Measurements from ENCODE around the gene ERC2.

ERC2 gene

GRCh38 chr3:55579496-55579895, 888.8 kb downstream of the ERC2 start:
- peak overlapping the region; percentile 40 for H3K27ac ChIP-seq (ENCODE audit: low read depth, low read length)
- H3K4me3 ChIP-seq (ENCODE audit: low read length): no peak overlapping the region

GRCh38 chr3:55576621-55577388, 891.5 kb downstream of the ERC2 start:
- no peak overlapping the region for H3K27ac ChIP-seq (ENCODE audit: low read depth, low read length)
- H3K27me3 ChIP-seq (ENCODE audit: control insufficient read depth, insufficient read depth, low read length): no peaks in the 10 kb centered on the region
- H3K4me1 ChIP-seq (ENCODE audit: control insufficient read depth, insufficient read depth, low read length): peaks cover 22% of the 10 kb centered on the region
- H3K9ac ChIP-seq (ENCODE audit: low read length): no peak overlapping the region
- H3K36me3 ChIP-seq (ENCODE audit: control insufficient read depth, insufficient read depth, low read length): no peaks in the 10 kb centered on the region
- H3K4me3 ChIP-seq (ENCODE audit: low read length): no peak overlapping the region

More at GRCh38 chr3:55579496-55579895, 888.8 kb downstream of the ERC2 start:
- no peaks in the 10 kb centered on the region for H3K36me3 ChIP-seq (ENCODE audit: control insufficient read depth, insufficient read depth, low read length)
- no peaks in the 10 kb centered on the region for H3K27me3 ChIP-seq (ENCODE audit: control insufficient read depth, insufficient read depth, low read length)
- H3K9ac ChIP-seq (ENCODE audit: low read length): no peak overlapping the region
- peaks cover 10% of the 10 kb centered on the region for H3K4me1 ChIP-seq (ENCODE audit: control insufficient read depth, insufficient read depth, low read length)

GRCh38 chr3:55574671-55575070, 893.6 kb downstream of the ERC2 start:
- H3K36me3 ChIP-seq (ENCODE audit: control insufficient read depth, insufficient read depth, low read length): no peaks in the 10 kb centered on the region
- H3K4me1 ChIP-seq (ENCODE audit: control insufficient read depth, insufficient read depth, low read length): peaks cover 25% of the 10 kb centered on the region
- H3K4me3 ChIP-seq (ENCODE audit: low read length): no peak overlapping the region

GRCh38 chr3:55572816-55573215, 895.5 kb downstream of the ERC2 start:
- H3K36me3 ChIP-seq (ENCODE audit: control insufficient read depth, insufficient read depth, low read length): no peaks in the 10 kb centered on the region
- no peak overlapping the region for H3K4me3 ChIP-seq (ENCODE audit: low read length)
- no peaks in the 10 kb centered on the region for H3K27me3 ChIP-seq (ENCODE audit: control insufficient read depth, insufficient read depth, low read length)
- peaks cover 19% of the 10 kb centered on the region for H3K4me1 ChIP-seq (ENCODE audit: control insufficient read depth, insufficient read depth, low read length)
- no peak overlapping the region for H3K9ac ChIP-seq (ENCODE audit: low read length)
- no peak overlapping the region for H3K27ac ChIP-seq (ENCODE audit: low read depth, low read length)

More at GRCh38 chr3:55574671-55575070, 893.6 kb downstream of the ERC2 start:
- H3K27ac ChIP-seq (ENCODE audit: low read depth, low read length): no peak overlapping the region
- H3K27me3 ChIP-seq (ENCODE audit: control insufficient read depth, insufficient read depth, low read length): no peaks in the 10 kb centered on the region
- no peak overlapping the region for H3K9ac ChIP-seq (ENCODE audit: low read length)

GRCh38 chr3:55571913-55572312, 896.4 kb downstream of the ERC2 start:
- no peak overlapping the region for H3K9ac ChIP-seq (ENCODE audit: low read length)
- H3K4me3 ChIP-seq (ENCODE audit: low read length): peak overlapping the region; percentile 29
- peaks cover 19% of the 10 kb centered on the region for H3K4me1 ChIP-seq (ENCODE audit: control insufficient read depth, insufficient read depth, low read length)
- peak overlapping the region; percentile 11 for H3K27ac ChIP-seq (ENCODE audit: low read depth, low read length)
- H3K27me3 ChIP-seq (ENCODE audit: control insufficient read depth, insufficient read depth, low read length): no peaks in the 10 kb centered on the region
- no peaks in the 10 kb centered on the region for H3K36me3 ChIP-seq (ENCODE audit: control insufficient read depth, insufficient read depth, low read length)

- H3K4me3 ChIP-seq (ENCODE audit: low read length): no peak overlapping the region
- no peaks in the 10 kb centered on the region for H3K27me3 ChIP-seq (ENCODE audit: control insufficient read depth, insufficient read depth, low read length)
- H3K4me1 ChIP-seq (ENCODE audit: control insufficient read depth, insufficient read depth, low read length): peaks cover 19% of the 10 kb centered on the region
- no peak overlapping the region for H3K9ac ChIP-seq (ENCODE audit: low read length)
- H3K27ac ChIP-seq (ENCODE audit: low read depth, low read length): peak overlapping the region; percentile 38
- no peaks in the 10 kb centered on the region for H3K36me3 ChIP-seq (ENCODE audit: control insufficient read depth, insufficient read depth, low read length)
These were observed 897.0 kb downstream of the ERC2 start for GRCh38 chr3:55571216-55571813.

GRCh38 chr3:55570271-55570711, 898.0 kb downstream of the ERC2 start:
- Histone ChIP-seq H3K36me3 (ENCODE audit: control insufficient read depth, insufficient read depth, low read length) (no peaks in the 10 kb centered on the region), H3K9ac (ENCODE audit: low read length) (no peak overlapping the region), H3K4me1 (ENCODE audit: control insufficient read depth, insufficient read depth, low read length) (peaks cover 19% of the 10 kb centered on the region), H3K4me3 (ENCODE audit: low read length) (no peak overlapping the region), H3K27me3 (ENCODE audit: control insufficient read depth, insufficient read depth, low read length) (no peaks in the 10 kb centered on the region), H3K27ac (ENCODE audit: low read depth, low read length) (no peak overlapping the region)

GRCh38 chr3:55569033-55569599, 899.2 kb downstream of the ERC2 start:
- H3K27ac ChIP-seq (ENCODE audit: low read depth, low read length): no peak overlapping the region
- no peaks in the 10 kb centered on the region for H3K36me3 ChIP-seq (ENCODE audit: control insufficient read depth, insufficient read depth, low read length)
- no peaks in the 10 kb centered on the region for H3K27me3 ChIP-seq (ENCODE audit: control insufficient read depth, insufficient read depth, low read length)
- no peak overlapping the region for H3K4me3 ChIP-seq (ENCODE audit: low read length)
- H3K9ac ChIP-seq (ENCODE audit: low read length): no peak overlapping the region
- peaks cover 26% of the 10 kb centered on the region for H3K4me1 ChIP-seq (ENCODE audit: control insufficient read depth, insufficient read depth, low read length)

- no peak overlapping the region for H3K9ac ChIP-seq (ENCODE audit: low read length)
- no peaks in the 10 kb centered on the region for H3K27me3 ChIP-seq (ENCODE audit: control insufficient read depth, insufficient read depth, low read length)
- H3K27ac ChIP-seq (ENCODE audit: low read depth, low read length): no peak overlapping the region
- no peak overlapping the region for H3K4me3 ChIP-seq (ENCODE audit: low read length)
- peaks cover 24% of the 10 kb centered on the region for H3K4me1 ChIP-seq (ENCODE audit: control insufficient read depth, insufficient read depth, low read length)
- no peaks in the 10 kb centered on the region for H3K36me3 ChIP-seq (ENCODE audit: control insufficient read depth, insufficient read depth, low read length)
These were observed 900.7 kb downstream of the ERC2 start for GRCh38 chr3:55567615-55568014.

GRCh38 chr3:55567121-55567520, 901.1 kb downstream of the ERC2 start:
- Histone ChIP-seq H3K4me3 (ENCODE audit: low read length) (no peak overlapping the region), H3K9ac (ENCODE audit: low read length) (no peak overlapping the region), H3K36me3 (ENCODE audit: control insufficient read depth, insufficient read depth, low read length) (no peaks in the 10 kb centered on the region), H3K27ac (ENCODE audit: low read depth, low read length) (no peak overlapping the region), H3K4me1 (ENCODE audit: control insufficient read depth, insufficient read depth, low read length) (peaks cover 19% of the 10 kb centered on the region), H3K27me3 (ENCODE audit: control insufficient read depth, insufficient read depth, low read length) (no peaks in the 10 kb centered on the region)

GRCh38 chr3:55565521-55565920, 902.7 kb downstream of the ERC2 start:
- H3K4me3 ChIP-seq (ENCODE audit: low read length): no peak overlapping the region

GRCh38 chr3:55564726-55565125, 903.5 kb downstream of the ERC2 start:
- Histone ChIP-seq H3K9ac (ENCODE audit: low read length) (no peak overlapping the region), H3K4me3 (ENCODE audit: low read length) (no peak overlapping the region), H3K36me3 (ENCODE audit: control insufficient read depth, insufficient read depth, low read length) (no peaks in the 10 kb centered on the region), H3K4me1 (ENCODE audit: control insufficient read depth, insufficient read depth, low read length) (peaks cover 11% of the 10 kb centered on the region), H3K27me3 (ENCODE audit: control insufficient read depth, insufficient read depth, low read length) (no peaks in the 10 kb centered on the region), H3K27ac (ENCODE audit: low read depth, low read length) (peak overlapping the region; percentile 10)

More at GRCh38 chr3:55565521-55565920, 902.7 kb downstream of the ERC2 start:
- no peak overlapping the region for H3K27ac ChIP-seq (ENCODE audit: low read depth, low read length)
- no peak overlapping the region for H3K9ac ChIP-seq (ENCODE audit: low read length)
- peaks cover 11% of the 10 kb centered on the region for H3K4me1 ChIP-seq (ENCODE audit: control insufficient read depth, insufficient read depth, low read length)
- no peaks in the 10 kb centered on the region for H3K36me3 ChIP-seq (ENCODE audit: control insufficient read depth, insufficient read depth, low read length)
- H3K27me3 ChIP-seq (ENCODE audit: control insufficient read depth, insufficient read depth, low read length): no peaks in the 10 kb centered on the region
